Colonic mucosa (tissue), 4 donors: Measurements from ENCODE around the gene KLHDC1. TPM values are rescaled to one million over a fixed set of nuclear protein-coding genes. Genes with fewer than 3 reads are reported as not detected.
"Not testable (repeated sequence)": the region's sequence is repeated elsewhere in the genome, so short reads cannot be mapped to it uniquely, and the experiment has no call there.

ENCODE experiments used
- DNase-seq: peaks from one replicate; pipeline ENCODE4 v3.0.0-alpha.2; 2020
- H3K27ac ChIP-seq: fragments of 200-600 bp; one replicate; pipeline ENCODE4 v1.8.0; 2021
- H3K27me3 ChIP-seq: fragments of 200-600 bp; one replicate; pipeline ENCODE4 v1.8.0; 2021
- H3K36me3 ChIP-seq: fragments of 200-600 bp; one replicate; pipeline ENCODE4 v1.8.0; 2021
- H3K4me1 ChIP-seq: fragments of 200-600 bp; one replicate; pipeline ENCODE4 v1.8.0; 2021; ENCODE audit warnings: mild to moderate bottlenecking
- H3K4me3 ChIP-seq: fragments of 200-600 bp; one replicate; pipeline ENCODE4 v1.8.0; 2021
- H3K9ac ChIP-seq, 2 donors: one replicate each; pipeline ENCODE4 v1.7.0; 2013; ENCODE audit warnings: control low read depth in 2 of 2, low read depth in 2 of 2, low read length in 2 of 2
- H3K9me3 ChIP-seq: fragments of 200-600 bp; one replicate; pipeline ENCODE4 v1.8.0; 2021
- intact Hi-C: fragments of 100-400 bp; cut with DNase I; formaldehyde crosslinking; loops from one replicate; pipeline ENCODE4 v1.14.1; 2022
- total RNA-seq, 2 donors: library from RNA; stranded (reverse); fragmentation: NEBNext Ultra II Directional in 1 of 2; extraction: Animal tissue kit (Norgen Biotek cat#: 25700) in 1 of 2; gene quantifications; one replicate each; pipeline ENCODE4 v1.2.1, GENCODE V29; 2021
- TF ChIP-seq, protein P1 (sequence below): fragments of 200-600 bp; IDR thresholded peaks from one replicate; pipeline ENCODE4 v1.8.0; 2022; ENCODE audit warnings: antibody characterized with exemption, mild to moderate bottlenecking
- donor health status: healthy.
- donor health status: DM: no; HTN: no; CAD: no.
- donor health status: DM: no; HTN: no; CAD: no.

Gene KLHDC1, protein sequence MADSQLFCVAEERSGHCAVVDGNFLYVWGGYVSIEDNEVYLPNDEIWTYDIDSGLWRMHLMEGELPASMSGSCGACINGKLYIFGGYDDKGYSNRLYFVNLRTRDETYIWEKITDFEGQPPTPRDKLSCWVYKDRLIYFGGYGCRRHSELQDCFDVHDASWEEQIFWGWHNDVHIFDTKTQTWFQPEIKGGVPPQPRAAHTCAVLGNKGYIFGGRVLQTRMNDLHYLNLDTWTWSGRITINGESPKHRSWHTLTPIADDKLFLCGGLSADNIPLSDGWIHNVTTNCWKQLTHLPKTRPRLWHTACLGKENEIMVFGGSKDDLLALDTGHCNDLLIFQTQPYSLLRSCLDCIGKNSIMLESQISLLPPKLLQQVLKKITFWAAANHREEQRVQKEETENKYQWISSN
- 1 to 10 TPM in 1 of 2 donors, under 1 TPM in 1; 0.94 to 2.5 TPM for total RNA-seq

DNA sequence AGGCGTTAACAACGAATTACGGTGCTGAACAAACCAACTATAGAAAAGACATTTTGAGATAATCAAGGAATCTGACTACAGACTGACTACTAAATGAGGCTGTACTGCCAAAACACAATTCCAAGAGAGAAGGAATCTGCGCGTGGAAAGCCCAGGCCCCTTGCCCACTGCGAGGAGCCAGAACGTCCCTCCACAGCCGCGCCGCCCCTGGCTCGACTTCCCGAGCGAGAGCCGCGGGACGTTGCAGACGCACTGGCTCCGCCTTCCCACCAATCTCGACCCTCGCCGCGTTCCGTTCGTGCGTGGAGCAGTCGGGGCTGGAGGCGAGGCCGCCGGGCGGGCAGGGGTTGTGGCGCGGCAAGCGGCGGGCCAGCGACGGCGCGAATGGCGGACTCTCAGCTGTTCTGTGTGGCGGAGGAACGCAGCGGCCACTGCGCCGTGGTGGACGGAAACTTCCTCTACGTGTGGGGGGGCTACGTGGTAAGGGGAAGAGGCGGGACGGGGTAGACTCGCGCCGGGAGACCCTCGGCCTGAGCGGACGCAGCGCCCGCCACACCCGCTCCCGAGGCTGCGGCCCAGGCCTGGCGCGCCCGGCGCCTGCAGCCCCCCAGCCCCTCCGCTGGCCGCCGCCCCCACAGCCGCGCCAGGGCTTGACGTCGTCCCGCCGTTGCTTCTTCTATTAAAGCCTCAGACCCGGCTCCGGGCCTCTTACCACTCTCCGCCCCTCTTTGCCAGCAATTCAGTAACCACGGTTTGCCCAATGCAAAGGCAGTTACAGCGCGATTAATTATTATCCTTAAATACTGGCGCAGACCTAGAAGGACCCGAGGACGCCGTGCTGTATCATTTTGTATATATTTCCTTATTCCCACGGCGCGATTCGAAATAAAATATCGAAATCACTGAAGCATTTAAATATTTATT, at the start of gene KLHDC1:
KLHDC1 (plus strand) TSS at position 310 of the 924 bp plus-strand sequence; CDS start at position 385, 75 bp downstream.
- peak; percentile 83 for DNase-seq
- intact Hi-C loops, result loop anchor here (5.0 kb wide), 1 partner anchor 74 kb away; the partner anchor contains the start of gene KLHDC2
- Histone ChIP-seq H3K9ac (peak within 1 kb of the TSS; percentile 81 to 84), H3K27me3 (no peaks in the 10 kb centered on the region), H3K4me3 (peak within 1 kb of the TSS; percentile 53), H3K36me3 (no peaks in the 10 kb centered on the region), H3K27ac (peak within 1 kb of the TSS; percentile 85), H3K4me1 (no peaks in the 10 kb centered on the region), H3K9me3 (no peaks in the 10 kb centered on the region)
- TF ChIP-seq, protein P1, sequence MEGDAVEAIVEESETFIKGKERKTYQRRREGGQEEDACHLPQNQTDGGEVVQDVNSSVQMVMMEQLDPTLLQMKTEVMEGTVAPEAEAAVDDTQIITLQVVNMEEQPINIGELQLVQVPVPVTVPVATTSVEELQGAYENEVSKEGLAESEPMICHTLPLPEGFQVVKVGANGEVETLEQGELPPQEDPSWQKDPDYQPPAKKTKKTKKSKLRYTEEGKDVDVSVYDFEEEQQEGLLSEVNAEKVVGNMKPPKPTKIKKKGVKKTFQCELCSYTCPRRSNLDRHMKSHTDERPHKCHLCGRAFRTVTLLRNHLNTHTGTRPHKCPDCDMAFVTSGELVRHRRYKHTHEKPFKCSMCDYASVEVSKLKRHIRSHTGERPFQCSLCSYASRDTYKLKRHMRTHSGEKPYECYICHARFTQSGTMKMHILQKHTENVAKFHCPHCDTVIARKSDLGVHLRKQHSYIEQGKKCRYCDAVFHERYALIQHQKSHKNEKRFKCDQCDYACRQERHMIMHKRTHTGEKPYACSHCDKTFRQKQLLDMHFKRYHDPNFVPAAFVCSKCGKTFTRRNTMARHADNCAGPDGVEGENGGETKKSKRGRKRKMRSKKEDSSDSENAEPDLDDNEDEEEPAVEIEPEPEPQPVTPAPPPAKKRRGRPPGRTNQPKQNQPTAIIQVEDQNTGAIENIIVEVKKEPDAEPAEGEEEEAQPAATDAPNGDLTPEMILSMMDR, result no peak

GRCh38 chr14:49653508-49653907, 39.4 kb upstream of the KLHDC1 start:
- Histone ChIP-seq H3K4me3 (no peak overlapping the region), H3K36me3 (no peaks in the 10 kb centered on the region), H3K4me1 (no peaks in the 10 kb centered on the region), H3K27ac (no peak overlapping the region), H3K9ac (no peak overlapping the region), H3K9me3 (no peaks in the 10 kb centered on the region), H3K27me3 (no peaks in the 10 kb centered on the region)
- intact Hi-C loops, result no loop called here
- TF ChIP-seq, protein P1, result no peak
- DNase-seq, result no peak

DNA sequence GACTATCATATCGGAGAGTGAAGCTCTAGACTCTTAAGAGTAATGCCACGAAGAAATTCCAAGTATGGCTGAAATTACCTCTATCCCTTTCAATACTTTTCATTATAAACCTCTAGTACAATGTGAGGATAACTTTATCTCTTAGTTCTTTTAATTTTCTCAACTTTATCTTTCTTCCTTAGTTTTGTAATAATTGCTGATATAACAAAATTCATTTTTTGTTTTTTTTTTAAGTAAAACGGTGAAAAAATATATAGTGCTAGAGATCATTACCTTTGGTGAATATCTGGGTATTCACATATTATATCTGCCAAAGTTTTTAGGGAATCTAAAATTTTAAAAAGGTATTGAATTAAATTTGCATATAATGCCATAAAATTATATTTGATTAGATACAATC, 38.4 kb upstream of the KLHDC1 start:
- H3K4me3 ChIP-seq, result no peak overlapping the region
- TF ChIP-seq, protein P1, result no peak
- no peaks in the 10 kb centered on the region for H3K36me3 ChIP-seq
- no peaks in the 10 kb centered on the region for H3K27me3 ChIP-seq
- no peaks in the 10 kb centered on the region for H3K9me3 ChIP-seq
- no peak overlapping the region for H3K9ac ChIP-seq
- intact Hi-C loops, result no loop called here
- H3K27ac ChIP-seq, result no peak overlapping the region
- no peaks in the 10 kb centered on the region for H3K4me1 ChIP-seq
- DNase-seq, result no peak

DNA sequence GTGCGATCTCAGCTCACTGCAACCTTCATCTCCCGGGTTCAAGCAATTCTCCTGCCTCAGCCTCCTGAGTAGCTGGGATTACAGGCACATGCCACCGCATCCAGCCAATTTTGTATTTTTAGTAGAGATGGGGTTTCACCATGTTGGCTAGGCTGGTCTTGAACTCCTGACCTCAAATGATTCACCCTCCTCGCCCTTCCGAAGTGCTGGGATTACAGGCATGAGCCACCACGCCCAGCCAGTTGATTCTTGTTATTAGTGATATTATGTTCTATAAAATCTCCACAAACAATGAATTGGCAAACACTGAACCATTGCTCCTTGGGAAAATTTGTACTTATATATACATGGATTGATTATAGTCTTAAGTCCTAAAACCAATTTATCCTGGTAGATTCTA, 35.4 kb upstream of the KLHDC1 start:
- H3K36me3 ChIP-seq, H3K9ac ChIP-seq, H3K4me3 ChIP-seq, DNase-seq, H3K4me1 ChIP-seq, intact Hi-C loops, H3K27ac ChIP-seq, H3K27me3 ChIP-seq, H3K9me3 ChIP-seq: not testable (repeated sequence)

- intact Hi-C loops, result no loop called here
- H3K9ac ChIP-seq, result no peak overlapping the region
- H3K9me3 ChIP-seq, result no peaks in the 10 kb centered on the region
These were observed 33.1 kb upstream of the KLHDC1 start for GRCh38 chr14:49659526-49660455.

More at GRCh38 chr14:49659526-49660455, 33.1 kb upstream of the KLHDC1 start:
- H3K4me3 ChIP-seq, result no peak overlapping the region
- DNase-seq, result no peak
- TF ChIP-seq, protein P1, result no peak
- H3K27me3 ChIP-seq, result no peaks in the 10 kb centered on the region
- H3K36me3 ChIP-seq, result no peaks in the 10 kb centered on the region
- H3K4me1 ChIP-seq, result no peaks in the 10 kb centered on the region
- H3K27ac ChIP-seq, result no peak overlapping the region
